HL-60 (cell line): Measurements from ENCODE around the gene TSPAN15.

ENCODE experiments used
- GABPA ChIP-seq: IDR thresholded peaks from 2 replicates; pipeline ENCODE4 v1.6.1; 2012; ENCODE audit warnings: low read depth
- POLR2AphosphoS5 ChIP-seq: IDR thresholded peaks from 2 replicates; pipeline ENCODE4 v1.6.1; 2012; ENCODE audit warnings: low read depth
- SPI1 ChIP-seq: IDR thresholded peaks from 2 replicates; pipeline ENCODE4 v1.6.1; 2012; ENCODE audit warnings: low read depth, mild to moderate bottlenecking, borderline replicate concordance
- TF ChIP-seq, protein P1 (sequence below): IDR thresholded peaks from one replicate; pipeline ENCODE4 v1.5.1; 2011; ENCODE audit warnings: low read length, control low read depth, inconsistent platforms; ENCODE audit not compliant: insufficient read depth
- TF ChIP-seq, protein P2 (sequence below): IDR thresholded peaks from 2 replicates; pipeline ENCODE4 v1.6.1; 2012; ENCODE audit warnings: low read depth; ENCODE audit not compliant: insufficient replicate concordance

GRCh38 chr10:69414036-69415018, 36.9 kb upstream of the TSPAN15 start:
- TF ChIP-seq, protein P1, sequence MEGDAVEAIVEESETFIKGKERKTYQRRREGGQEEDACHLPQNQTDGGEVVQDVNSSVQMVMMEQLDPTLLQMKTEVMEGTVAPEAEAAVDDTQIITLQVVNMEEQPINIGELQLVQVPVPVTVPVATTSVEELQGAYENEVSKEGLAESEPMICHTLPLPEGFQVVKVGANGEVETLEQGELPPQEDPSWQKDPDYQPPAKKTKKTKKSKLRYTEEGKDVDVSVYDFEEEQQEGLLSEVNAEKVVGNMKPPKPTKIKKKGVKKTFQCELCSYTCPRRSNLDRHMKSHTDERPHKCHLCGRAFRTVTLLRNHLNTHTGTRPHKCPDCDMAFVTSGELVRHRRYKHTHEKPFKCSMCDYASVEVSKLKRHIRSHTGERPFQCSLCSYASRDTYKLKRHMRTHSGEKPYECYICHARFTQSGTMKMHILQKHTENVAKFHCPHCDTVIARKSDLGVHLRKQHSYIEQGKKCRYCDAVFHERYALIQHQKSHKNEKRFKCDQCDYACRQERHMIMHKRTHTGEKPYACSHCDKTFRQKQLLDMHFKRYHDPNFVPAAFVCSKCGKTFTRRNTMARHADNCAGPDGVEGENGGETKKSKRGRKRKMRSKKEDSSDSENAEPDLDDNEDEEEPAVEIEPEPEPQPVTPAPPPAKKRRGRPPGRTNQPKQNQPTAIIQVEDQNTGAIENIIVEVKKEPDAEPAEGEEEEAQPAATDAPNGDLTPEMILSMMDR: no peak
- no peak for TF ChIP-seq GABPA
- TF ChIP-seq POLR2AphosphoS5: no peak
- TF ChIP-seq, protein P2, sequence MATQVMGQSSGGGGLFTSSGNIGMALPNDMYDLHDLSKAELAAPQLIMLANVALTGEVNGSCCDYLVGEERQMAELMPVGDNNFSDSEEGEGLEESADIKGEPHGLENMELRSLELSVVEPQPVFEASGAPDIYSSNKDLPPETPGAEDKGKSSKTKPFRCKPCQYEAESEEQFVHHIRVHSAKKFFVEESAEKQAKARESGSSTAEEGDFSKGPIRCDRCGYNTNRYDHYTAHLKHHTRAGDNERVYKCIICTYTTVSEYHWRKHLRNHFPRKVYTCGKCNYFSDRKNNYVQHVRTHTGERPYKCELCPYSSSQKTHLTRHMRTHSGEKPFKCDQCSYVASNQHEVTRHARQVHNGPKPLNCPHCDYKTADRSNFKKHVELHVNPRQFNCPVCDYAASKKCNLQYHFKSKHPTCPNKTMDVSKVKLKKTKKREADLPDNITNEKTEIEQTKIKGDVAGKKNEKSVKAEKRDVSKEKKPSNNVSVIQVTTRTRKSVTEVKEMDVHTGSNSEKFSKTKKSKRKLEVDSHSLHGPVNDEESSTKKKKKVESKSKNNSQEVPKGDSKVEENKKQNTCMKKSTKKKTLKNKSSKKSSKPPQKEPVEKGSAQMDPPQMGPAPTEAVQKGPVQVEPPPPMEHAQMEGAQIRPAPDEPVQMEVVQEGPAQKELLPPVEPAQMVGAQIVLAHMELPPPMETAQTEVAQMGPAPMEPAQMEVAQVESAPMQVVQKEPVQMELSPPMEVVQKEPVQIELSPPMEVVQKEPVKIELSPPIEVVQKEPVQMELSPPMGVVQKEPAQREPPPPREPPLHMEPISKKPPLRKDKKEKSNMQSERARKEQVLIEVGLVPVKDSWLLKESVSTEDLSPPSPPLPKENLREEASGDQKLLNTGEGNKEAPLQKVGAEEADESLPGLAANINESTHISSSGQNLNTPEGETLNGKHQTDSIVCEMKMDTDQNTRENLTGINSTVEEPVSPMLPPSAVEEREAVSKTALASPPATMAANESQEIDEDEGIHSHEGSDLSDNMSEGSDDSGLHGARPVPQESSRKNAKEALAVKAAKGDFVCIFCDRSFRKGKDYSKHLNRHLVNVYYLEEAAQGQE: no peak
- no peak for TF ChIP-seq SPI1
